Rectal smooth muscle tissue (tissue), 1 donor: ENCODE data around the gene CLDN6.

ENCODE experiments used
- H3K27ac ChIP-seq: one replicate; pipeline ENCODE4 v1.7.0; 2013; ENCODE audit warnings: low read depth, low read length, inconsistent platforms
- H3K27me3 ChIP-seq: one replicate; pipeline ENCODE4 v1.7.0; 2013; ENCODE audit warnings: low read length; ENCODE audit not compliant: control insufficient read depth, insufficient read depth
- H3K36me3 ChIP-seq: one replicate; pipeline ENCODE4 v1.7.0; 2013; ENCODE audit warnings: low read length; ENCODE audit not compliant: control insufficient read depth, insufficient read depth
- H3K4me1 ChIP-seq: one replicate; pipeline ENCODE4 v1.7.0; 2013; ENCODE audit warnings: low read length; ENCODE audit not compliant: control insufficient read depth, insufficient read depth
- H3K4me3 ChIP-seq: one replicate; pipeline ENCODE4 v1.7.0; 2013; ENCODE audit warnings: low read length
- H3K9ac ChIP-seq: one replicate; pipeline ENCODE4 v1.7.0; 2013; ENCODE audit warnings: low read length

The CLDN6 gene

DNA sequence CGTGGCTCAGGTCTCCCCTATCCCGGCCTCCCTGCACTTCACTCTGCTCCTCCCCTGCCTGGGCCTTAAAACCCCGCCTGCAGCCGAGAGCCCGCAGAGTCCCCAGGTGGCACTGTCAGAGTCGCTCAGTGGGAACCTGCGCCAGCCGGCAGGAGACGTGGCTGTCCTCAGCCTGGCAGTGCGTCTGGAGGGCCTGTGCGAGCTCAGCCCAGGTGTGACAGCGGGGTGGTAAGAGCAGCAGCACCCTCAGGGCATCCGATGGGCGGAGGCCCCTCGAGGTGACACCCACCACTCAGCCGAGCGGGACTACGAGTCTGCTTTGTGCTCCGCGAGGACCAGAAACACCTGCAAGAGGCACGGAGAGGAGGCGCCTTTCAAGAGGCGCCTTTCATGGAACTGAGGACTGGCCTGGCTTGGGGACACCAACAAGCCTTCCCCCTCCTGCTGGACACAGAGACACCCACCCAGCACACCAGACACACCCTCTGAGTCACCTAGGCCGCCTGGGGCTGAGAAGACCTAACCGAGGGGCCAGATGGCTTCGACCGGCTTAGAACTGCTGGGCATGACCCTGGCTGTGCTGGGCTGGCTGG, 5.1 kb downstream of the CLDN6 start, which contains the start of gene CLDN9:
Gene CLDN9 (plus strand): TSS at position 96 of the 593 bp plus-strand sequence. CDS start 440 bp downstream, at position 536.
- Histone ChIP-seq H3K4me1 (no peaks in the 10 kb centered on the region), H3K27me3 (peaks cover 17% of the 10 kb centered on the region), H3K27ac (no peak within 1 kb of the TSS), H3K36me3 (no peaks in the 10 kb centered on the region), H3K4me3 (no peak within 1 kb of the TSS), H3K9ac (no peak within 1 kb of the TSS)

- Histone ChIP-seq H3K27ac (no peak overlapping the region), H3K4me3 (no peak overlapping the region), H3K4me1 (no peaks in the 10 kb centered on the region), H3K9ac (no peak overlapping the region), H3K36me3 (no peaks in the 10 kb centered on the region), H3K27me3 (peaks cover 17% of the 10 kb centered on the region)
These were observed 5.7 kb downstream of the CLDN6 start for GRCh38 chr16:3012246-3012645.

DNA sequence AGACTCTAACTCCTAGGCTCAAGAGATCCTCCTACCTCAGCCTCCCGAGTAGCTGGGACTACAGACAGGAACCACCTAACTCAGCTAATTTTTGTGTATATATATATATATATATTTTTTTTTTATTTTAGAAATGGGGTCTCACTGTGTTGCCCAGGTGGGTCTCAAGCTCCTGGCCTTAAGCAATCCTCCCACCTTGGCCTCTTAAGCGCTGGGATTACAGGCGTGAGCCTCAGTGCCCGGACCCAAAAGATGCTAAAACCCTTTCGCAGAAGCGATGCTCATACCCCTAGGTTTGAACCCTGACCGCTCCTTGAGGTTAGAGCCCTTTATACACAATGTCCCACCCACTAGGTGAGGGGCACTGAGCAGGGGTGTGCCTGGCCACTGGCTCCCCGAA, 7.5 kb downstream of the CLDN6 start:
- Histone ChIP-seq H3K4me3 (no peak overlapping the region), H3K27me3 (peaks cover 12% of the 10 kb centered on the region), H3K4me1 (no peaks in the 10 kb centered on the region), H3K9ac (no peak overlapping the region), H3K36me3 (no peaks in the 10 kb centered on the region), H3K27ac (no peak overlapping the region)

GRCh38 chr16:3009568-3010390, 8.2 kb downstream of the CLDN6 start:
- no peak overlapping the region for H3K4me3 ChIP-seq
- H3K9ac ChIP-seq = no peak overlapping the region
- H3K27ac ChIP-seq = no peak overlapping the region
- peaks cover 12% of the 10 kb centered on the region for H3K27me3 ChIP-seq
- no peaks in the 10 kb centered on the region for H3K36me3 ChIP-seq
- H3K4me1 ChIP-seq = no peaks in the 10 kb centered on the region

GRCh38 chr16:3008690-3009037, 9.3 kb downstream of the CLDN6 start:
- no peak overlapping the region for H3K9ac ChIP-seq
- no peak overlapping the region for H3K27ac ChIP-seq

GRCh38 chr16:3007957-3008689, 9.9 kb downstream of the CLDN6 start:
- H3K9ac ChIP-seq = no peak overlapping the region
- peaks cover 12% of the 10 kb centered on the region for H3K27me3 ChIP-seq

More at GRCh38 chr16:3008690-3009037, 9.3 kb downstream of the CLDN6 start:
- Histone ChIP-seq H3K36me3 (no peaks in the 10 kb centered on the region), H3K4me1 (no peaks in the 10 kb centered on the region), H3K4me3 (no peak overlapping the region), H3K27me3 (peaks cover 12% of the 10 kb centered on the region)

DNA sequence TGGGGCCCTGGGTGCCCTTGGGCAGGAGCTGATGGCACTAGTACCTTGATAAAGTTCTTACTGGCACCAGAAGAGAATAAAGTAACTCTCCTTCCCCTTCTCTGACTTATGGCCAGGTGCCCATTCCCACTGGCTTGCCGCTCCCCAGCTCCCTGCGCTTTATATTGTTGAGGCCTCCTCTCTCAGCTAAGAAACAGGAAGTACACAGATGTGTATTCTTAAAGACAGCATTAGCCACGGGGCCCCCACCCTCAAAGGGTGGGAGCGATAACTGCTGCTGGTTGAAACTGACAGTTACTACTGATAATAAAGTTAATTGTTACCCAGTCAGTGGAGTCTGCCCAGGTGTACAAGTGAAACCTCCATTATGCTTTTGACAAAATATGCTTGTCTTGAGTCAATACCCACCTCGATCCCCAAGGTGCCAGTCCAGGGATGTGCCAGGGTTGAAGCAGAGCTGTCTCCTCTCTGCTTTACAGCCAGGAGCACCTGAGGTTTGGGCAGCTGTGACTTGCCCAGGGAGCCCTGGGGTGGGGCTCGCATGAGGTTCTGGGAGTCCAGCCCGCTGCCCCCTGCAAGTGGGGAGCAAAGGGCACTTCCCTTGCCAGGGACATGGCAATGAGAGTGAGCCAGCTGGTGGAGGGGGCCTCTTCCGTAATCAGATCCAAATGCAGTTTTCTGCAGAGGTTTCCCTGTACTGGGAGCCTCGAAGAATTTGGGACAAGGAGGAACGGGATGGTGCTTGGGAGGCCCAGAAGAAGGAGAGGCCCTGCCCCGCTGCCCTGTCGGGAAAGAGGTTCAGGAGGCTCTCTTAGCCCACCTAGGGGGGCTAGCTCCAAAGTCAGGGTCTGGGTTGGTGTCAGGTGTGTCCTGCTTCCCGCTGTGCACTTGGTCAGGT, 10.7 kb downstream of the CLDN6 start:
- peaks cover 10% of the 10 kb centered on the region for H3K27me3 ChIP-seq
- H3K36me3 ChIP-seq = no peaks in the 10 kb centered on the region
- H3K4me3 ChIP-seq = peak overlapping the region; percentile 14
- no peak overlapping the region for H3K27ac ChIP-seq
- H3K9ac ChIP-seq = no peak overlapping the region
- H3K4me1 ChIP-seq = no peaks in the 10 kb centered on the region

More at GRCh38 chr16:3007957-3008689, 9.9 kb downstream of the CLDN6 start:
- no peak overlapping the region for H3K27ac ChIP-seq
- peak overlapping the region; percentile 14 for H3K4me3 ChIP-seq
- no peaks in the 10 kb centered on the region for H3K36me3 ChIP-seq
- H3K4me1 ChIP-seq = no peaks in the 10 kb centered on the region

- H3K36me3 ChIP-seq = no peaks in the 10 kb centered on the region
- peaks cover 8% of the 10 kb centered on the region for H3K27me3 ChIP-seq
- H3K9ac ChIP-seq = peak overlapping the region; percentile 28
- H3K4me1 ChIP-seq = no peaks in the 10 kb centered on the region
- peak overlapping the region; percentile 58 for H3K4me3 ChIP-seq
- no peak overlapping the region for H3K27ac ChIP-seq
These were observed 13.2 kb downstream of the CLDN6 start for GRCh38 chr16:3004781-3005284.

GRCh38 chr16:3004319-3004718, 13.7 kb downstream of the CLDN6 start:
- Histone ChIP-seq H3K36me3 (no peaks in the 10 kb centered on the region), H3K9ac (no peak overlapping the region), H3K4me3 (no peak overlapping the region), H3K4me1 (no peaks in the 10 kb centered on the region), H3K27ac (no peak overlapping the region), H3K27me3 (peaks cover 8% of the 10 kb centered on the region)

DNA sequence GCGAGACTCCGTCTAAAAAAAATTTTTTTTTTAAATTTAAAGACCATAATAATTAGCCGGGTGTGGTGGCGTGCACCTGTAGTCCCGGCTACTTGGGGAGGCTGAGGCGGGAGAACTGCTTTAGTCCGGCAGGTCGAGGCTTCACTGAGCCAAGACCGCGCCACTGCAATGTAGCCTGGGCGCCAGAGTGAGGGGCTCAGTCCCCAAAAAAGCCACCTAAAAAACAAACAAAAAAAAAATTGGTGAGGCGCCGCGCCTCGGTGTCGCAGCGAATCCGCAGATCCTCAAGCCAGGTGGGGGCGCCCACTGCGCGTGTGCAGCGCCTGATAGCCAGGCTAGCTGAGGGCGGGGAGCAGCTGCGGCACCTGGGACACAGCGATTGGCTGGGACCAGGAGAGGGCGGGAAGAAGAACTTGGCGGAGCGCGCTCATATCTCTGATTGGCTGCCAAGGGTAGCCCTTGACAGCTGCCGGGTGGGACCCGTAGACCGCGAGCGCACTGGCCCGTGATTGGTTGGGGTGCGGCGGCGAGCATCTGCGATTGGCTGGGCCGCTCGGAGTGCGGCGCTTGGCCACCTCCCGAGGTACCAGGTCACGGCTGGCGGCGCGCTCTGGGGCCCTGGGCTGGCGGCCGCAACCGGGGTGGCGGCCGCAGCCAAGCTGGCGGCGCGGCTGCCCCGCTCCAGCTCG, 14.3 kb downstream of the CLDN6 start:
- no peaks in the 10 kb centered on the region for H3K4me1 ChIP-seq
- peaks cover 7% of the 10 kb centered on the region for H3K27me3 ChIP-seq
- H3K9ac ChIP-seq = no peak overlapping the region
- no peak overlapping the region for H3K4me3 ChIP-seq
- no peak overlapping the region for H3K27ac ChIP-seq
- H3K36me3 ChIP-seq = no peaks in the 10 kb centered on the region

- no peaks in the 10 kb centered on the region for H3K36me3 ChIP-seq
- no peak overlapping the region for H3K27ac ChIP-seq
- no peak overlapping the region for H3K4me3 ChIP-seq
- H3K9ac ChIP-seq = no peak overlapping the region
- no peaks in the 10 kb centered on the region for H3K4me1 ChIP-seq
- H3K27me3 ChIP-seq = peaks cover 3% of the 10 kb centered on the region
These were observed 16.7 kb downstream of the CLDN6 start for GRCh38 chr16:3001316-3001715.
